ENCODE results near the gene MKRN2. TPM values are rescaled to one million over a fixed set of nuclear protein-coding genes. Genes with fewer than 3 reads are reported as not detected.

MKRN2 gene, protein sequence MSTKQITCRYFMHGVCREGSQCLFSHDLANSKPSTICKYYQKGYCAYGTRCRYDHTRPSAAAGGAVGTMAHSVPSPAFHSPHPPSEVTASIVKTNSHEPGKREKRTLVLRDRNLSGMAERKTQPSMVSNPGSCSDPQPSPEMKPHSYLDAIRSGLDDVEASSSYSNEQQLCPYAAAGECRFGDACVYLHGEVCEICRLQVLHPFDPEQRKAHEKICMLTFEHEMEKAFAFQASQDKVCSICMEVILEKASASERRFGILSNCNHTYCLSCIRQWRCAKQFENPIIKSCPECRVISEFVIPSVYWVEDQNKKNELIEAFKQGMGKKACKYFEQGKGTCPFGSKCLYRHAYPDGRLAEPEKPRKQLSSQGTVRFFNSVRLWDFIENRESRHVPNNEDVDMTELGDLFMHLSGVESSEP
- 10 to 100 TPM; 32.9 to 34.5 TPM for total RNA-seq

DNA sequence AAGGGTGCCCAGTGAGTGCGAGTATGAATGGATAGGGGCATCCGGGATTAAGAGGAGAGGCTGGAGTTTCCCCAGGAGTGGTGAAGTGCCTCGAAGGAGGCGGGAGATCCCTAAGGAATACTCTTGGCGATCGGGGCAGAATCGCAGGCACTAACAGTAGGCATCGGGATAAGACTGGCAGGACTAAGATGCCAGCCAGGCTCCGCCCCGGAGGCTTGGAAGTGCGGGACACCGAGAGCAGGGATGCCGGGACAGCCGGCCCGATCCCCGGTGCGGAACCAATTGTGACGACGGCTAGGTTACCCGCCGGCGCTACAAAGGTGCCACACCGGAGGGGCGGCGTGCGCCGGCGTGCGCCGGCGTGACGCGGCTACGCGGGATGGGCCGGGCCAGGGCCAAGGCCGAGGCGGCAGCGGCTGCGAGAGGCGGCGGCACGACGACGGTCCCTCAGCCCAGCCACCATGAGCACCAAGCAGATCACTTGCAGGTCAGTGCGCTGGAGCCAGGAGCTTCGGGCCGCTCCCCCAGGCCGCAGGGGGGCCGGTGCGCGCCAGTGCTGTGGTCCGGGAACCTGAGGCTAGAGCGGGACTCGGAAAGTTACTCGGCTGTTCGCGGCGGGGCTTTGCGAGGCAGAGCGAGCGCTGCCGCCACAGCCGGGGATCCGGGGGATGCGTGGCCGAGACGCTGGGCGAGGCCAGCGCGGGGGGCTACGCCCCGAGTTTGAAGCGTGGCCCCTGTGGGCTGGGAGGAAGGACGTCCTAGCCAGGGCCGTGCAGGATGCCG, at the start of gene MKRN2:
MKRN2 (plus strand) TSS at position 398 of the 783 bp plus-strand sequence; CDS start at position 462, 64 bp downstream.
- peak within 1 kb of the TSS; percentile 78 for H3K4me3 Mint-ChIP-seq
- intact Hi-C loops (cut with micrococcal nuclease): loop anchor here (1.0 to 10.0 kb wide), 4 partner anchors 73 to 712 kb away; partner anchors contain the start of genes RAF1, RPL32, TAMM41 and TSEN2
- H3K9me3 Mint-ChIP-seq: no peaks in the 10 kb centered on the region
- H3K27me3 Mint-ChIP-seq (ENCODE audit: low read depth): peaks cover 24% of the 10 kb centered on the region
- peaks cover 48% of the 10 kb centered on the region for H3K4me1 Mint-ChIP-seq (ENCODE audit: low read depth)
- CTCF ChIA-PET: interaction anchor here (1.0 kb wide), 1 partner anchor 164 kb away, joined by 3 read pairs; no protein-coding TSS in a partner anchor
- peak within 1 kb of the TSS; percentile 88 for H3K27ac Mint-ChIP-seq
- peak; percentile 83 for DNase-seq
- no peaks in the 10 kb centered on the region for H3K36me3 Mint-ChIP-seq (ENCODE audit: low read depth)

DNA sequence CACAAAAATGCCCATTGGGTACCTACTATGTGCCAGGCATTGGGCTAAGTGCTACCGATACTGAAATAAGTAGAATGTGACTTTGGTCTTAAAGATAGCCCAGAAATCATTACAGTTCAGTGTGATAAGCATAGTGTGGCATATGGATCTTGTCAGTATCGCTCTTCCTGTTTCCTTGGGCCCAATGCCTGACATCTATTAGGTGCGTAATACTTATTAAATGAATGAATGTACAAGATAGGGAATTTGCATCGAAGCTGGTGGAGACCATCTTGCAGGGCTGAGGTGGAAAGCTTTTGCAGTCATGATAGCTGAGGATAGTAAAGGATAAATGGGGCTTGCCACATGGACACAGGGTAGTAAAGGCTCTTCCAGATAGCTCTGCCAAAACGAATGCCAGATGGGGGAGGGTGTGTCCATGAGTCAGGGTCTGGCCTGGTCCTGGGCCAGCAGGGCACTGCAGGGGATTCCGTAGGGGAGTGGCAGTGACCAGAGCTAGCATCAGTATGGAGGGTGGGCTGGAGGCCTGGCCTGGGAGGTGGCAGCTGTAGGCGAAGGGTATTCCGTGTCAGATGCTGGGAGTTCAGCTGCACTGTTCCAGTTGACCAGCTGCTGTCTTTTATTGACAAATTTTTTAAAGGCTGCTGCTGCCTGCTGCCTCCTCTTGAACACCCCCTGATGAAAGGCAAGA, 49.2 kb upstream of the MKRN2 start:
- no peak for DNase-seq
- intact Hi-C loops (cut with micrococcal nuclease): no loop called here
- Mint-ChIP-seq H3K4me1 (ENCODE audit: low read depth) (no peaks in the 10 kb centered on the region), H3K27me3 (ENCODE audit: low read depth) (no peaks in the 10 kb centered on the region), H3K27ac (no peak overlapping the region), H3K9me3 (no peaks in the 10 kb centered on the region), H3K4me3 (no peak overlapping the region), H3K36me3 (ENCODE audit: low read depth) (peaks cover 33% of the 10 kb centered on the region)
- CTCF ChIA-PET: no interaction called here

DNA sequence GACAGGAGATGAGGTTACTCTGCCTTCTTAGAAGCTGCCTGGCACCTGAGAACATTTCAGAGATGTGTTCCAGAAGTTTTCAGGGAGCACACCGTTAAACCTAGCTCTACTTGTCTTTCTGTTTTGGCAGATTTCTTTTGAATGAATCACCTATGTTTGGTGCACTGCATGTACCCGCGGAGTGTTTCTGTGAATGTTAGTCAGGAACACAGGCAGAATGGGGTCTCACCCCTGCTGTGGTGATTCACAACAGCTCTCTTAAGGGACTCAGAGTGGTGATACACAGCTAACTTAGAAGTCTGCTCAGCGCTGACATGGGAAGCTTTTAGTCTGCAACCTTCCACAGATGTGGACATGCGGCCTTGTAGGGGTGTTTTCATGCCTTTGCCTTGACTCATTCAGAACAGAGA, 48.6 kb upstream of the MKRN2 start:
- CTCF ChIA-PET: no interaction called here
- Mint-ChIP-seq H3K27me3 (ENCODE audit: low read depth) (no peaks in the 10 kb centered on the region), H3K36me3 (ENCODE audit: low read depth) (peaks cover 30% of the 10 kb centered on the region), H3K4me1 (ENCODE audit: low read depth) (no peaks in the 10 kb centered on the region), H3K9me3 (no peaks in the 10 kb centered on the region), H3K27ac (no peak overlapping the region), H3K4me3 (no peak overlapping the region)
- no peak for DNase-seq
- intact Hi-C loops (cut with micrococcal nuclease): no loop called here

DNA sequence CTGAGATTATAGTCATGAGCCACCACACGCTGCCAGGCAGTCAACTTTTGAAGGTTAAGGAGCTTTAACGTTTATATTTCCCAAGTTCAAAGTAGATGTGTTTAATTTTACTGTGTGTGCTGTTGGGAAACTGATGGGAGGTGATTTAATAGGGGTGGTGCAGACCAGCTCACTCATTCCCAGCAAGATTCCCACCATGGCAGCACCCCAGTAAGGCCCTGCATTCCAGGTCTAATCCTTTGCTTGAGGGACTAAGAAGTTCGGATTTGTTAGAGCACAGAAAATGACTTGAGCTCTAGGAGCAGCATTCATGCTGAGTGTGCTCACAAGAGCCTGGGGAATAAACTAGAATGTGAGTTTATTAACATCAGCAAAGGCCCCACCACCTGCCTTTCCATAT, 47.4 kb upstream of the MKRN2 start:
- intact Hi-C loops (cut with micrococcal nuclease): no loop called here
- H3K4me1 Mint-ChIP-seq (ENCODE audit: low read depth): no peaks in the 10 kb centered on the region

DNA sequence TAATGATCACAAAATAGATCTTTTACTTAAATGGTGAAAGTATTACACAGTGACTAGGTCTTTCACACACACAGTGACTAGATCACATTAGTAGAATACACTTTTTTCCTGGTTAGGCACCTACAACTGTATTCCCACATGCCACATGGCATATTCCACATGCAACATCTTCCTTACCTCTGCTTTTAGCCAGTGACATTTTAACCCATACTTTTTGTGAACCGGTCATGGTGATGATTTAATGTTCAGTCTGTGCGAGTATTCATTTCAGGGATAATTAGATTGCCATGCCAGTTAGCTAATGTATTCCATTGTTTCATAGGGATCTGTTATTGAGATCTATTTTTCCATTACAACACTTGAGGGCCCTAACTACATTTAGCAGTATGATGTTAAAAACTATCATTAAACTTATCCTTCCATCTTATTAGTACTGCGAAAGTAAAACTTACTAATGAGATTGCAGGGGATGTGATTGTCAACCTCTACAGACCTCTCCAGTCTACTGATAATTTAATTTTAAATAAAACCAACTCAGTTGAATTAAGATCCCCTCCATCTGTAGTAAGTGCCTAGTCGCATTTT, 44.3 kb upstream of the MKRN2 start:
- Mint-ChIP-seq H3K36me3 (ENCODE audit: low read depth) (peaks cover 23% of the 10 kb centered on the region), H3K27ac (no peak overlapping the region), H3K27me3 (ENCODE audit: low read depth) (no peaks in the 10 kb centered on the region), H3K4me1 (ENCODE audit: low read depth) (no peaks in the 10 kb centered on the region), H3K9me3 (no peaks in the 10 kb centered on the region), H3K4me3 (no peak overlapping the region)
- intact Hi-C loops (cut with micrococcal nuclease): no loop called here
- CTCF ChIA-PET: no interaction called here
- DNase-seq: no peak

More for the DNA sequence above, 47.4 kb upstream of the MKRN2 start:
- Mint-ChIP-seq H3K27ac (no peak overlapping the region), H3K36me3 (ENCODE audit: low read depth) (peaks cover 23% of the 10 kb centered on the region), H3K9me3 (no peaks in the 10 kb centered on the region), H3K27me3 (ENCODE audit: low read depth) (no peaks in the 10 kb centered on the region), H3K4me3 (no peak overlapping the region)
- no peak for DNase-seq
- CTCF ChIA-PET: no interaction called here

DNA sequence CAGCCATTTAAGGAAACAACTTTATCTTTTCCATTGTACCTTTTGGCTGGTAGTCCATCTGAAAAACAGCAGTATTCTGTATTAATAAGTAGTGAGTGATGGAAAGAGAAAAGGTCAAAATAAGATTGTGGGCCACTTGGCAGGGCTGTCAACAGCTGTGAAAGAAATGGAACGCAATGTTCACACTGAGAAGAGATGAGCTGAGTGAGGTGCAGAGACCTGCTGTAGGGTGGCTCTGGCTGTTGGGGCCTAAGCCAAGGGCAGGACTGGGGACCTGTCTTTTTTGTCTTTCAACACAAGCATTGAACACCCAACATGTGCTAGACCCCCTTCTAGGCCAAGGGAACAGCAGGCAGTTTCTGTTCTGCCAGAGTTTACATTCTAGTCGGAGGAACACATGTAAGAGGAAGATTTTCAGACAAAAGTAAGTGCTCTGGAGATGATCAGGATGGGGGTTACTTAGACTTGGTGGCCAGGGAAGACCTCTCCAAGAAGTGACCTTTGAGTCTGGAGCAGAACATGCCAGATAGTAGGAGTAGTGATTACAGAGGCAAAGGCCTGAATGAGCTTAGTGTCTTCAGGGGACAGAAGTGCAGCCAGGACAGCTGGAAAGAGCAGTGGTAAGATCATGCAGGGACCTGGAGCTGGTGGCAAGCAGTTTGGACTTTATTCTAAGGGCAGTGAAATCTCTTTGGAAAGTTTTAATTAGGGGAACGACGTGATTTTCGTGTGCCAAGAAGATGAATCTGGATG, 43.0 kb upstream of the MKRN2 start:
- no peaks in the 10 kb centered on the region for H3K9me3 Mint-ChIP-seq
- H3K36me3 Mint-ChIP-seq (ENCODE audit: low read depth): peaks cover 15% of the 10 kb centered on the region
- no peaks in the 10 kb centered on the region for H3K4me1 Mint-ChIP-seq (ENCODE audit: low read depth)
- CTCF ChIA-PET: no interaction called here
- DNase-seq: no peak
- H3K27ac Mint-ChIP-seq: no peak overlapping the region
- intact Hi-C loops (cut with micrococcal nuclease): no loop called here
- no peak overlapping the region for H3K4me3 Mint-ChIP-seq
- H3K27me3 Mint-ChIP-seq (ENCODE audit: low read depth): no peaks in the 10 kb centered on the region

DNA sequence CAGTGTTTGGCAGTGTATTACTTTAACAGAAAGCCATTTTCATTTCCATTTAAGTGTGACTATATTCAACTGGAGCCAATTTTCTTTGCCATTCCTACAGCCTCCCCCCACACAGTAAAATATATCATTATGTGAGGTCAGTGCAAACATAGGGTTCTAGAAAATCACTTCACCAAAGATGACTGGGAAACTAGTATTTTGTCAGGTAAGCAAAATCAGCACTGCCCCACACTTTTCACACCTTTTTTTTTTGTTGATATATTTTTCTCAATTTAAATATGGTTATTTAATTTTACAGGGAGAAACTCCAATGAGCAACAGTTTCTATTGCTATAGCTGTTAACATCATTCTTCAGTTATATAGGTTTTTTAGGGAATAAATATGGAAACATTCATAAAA, 41.3 kb upstream of the MKRN2 start:
- Mint-ChIP-seq H3K4me1 (ENCODE audit: low read depth) (no peaks in the 10 kb centered on the region), H3K4me3 (no peak overlapping the region), H3K27ac (no peak overlapping the region), H3K27me3 (ENCODE audit: low read depth) (no peaks in the 10 kb centered on the region), H3K9me3 (no peaks in the 10 kb centered on the region), H3K36me3 (ENCODE audit: low read depth) (peaks cover 20% of the 10 kb centered on the region)
- no peak for DNase-seq
- intact Hi-C loops (cut with micrococcal nuclease): no loop called here
- CTCF ChIA-PET: interaction anchor here (0.7 to 1.6 kb wide), 2 partner anchors 22 to 36 kb away, joined by 3 to 5 read pairs; no protein-coding TSS in a partner anchor

DNA sequence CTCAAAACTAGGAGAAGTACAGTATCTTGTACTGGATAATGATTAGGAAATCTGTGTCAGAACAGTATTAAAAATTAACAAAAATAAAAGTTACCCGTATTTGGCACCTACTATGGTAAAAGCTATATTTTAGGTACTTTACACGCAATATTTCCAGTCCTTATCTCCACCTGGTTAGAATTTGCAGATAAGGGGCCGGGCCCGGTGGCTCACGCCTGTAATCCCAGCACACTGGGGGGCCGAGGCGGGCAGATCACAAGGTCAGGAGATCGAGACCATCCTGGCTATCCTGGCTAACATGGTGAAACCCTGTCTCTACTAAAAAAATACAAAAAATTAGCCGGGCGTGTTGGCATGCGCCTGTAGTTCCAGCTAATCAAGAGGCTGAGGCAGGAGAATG, 40.0 kb upstream of the MKRN2 start:
- no peak for DNase-seq
- Mint-ChIP-seq H3K9me3 (no peaks in the 10 kb centered on the region), H3K27ac (no peak overlapping the region), H3K4me3 (no peak overlapping the region), H3K27me3 (ENCODE audit: low read depth) (no peaks in the 10 kb centered on the region), H3K36me3 (ENCODE audit: low read depth) (peaks cover 25% of the 10 kb centered on the region), H3K4me1 (ENCODE audit: low read depth) (no peaks in the 10 kb centered on the region)
- intact Hi-C loops (cut with micrococcal nuclease): no loop called here
- CTCF ChIA-PET: interaction anchor here (0.7 kb wide), 1 partner anchor 194 kb away, joined by 3 read pairs; no protein-coding TSS in a partner anchor

DNA sequence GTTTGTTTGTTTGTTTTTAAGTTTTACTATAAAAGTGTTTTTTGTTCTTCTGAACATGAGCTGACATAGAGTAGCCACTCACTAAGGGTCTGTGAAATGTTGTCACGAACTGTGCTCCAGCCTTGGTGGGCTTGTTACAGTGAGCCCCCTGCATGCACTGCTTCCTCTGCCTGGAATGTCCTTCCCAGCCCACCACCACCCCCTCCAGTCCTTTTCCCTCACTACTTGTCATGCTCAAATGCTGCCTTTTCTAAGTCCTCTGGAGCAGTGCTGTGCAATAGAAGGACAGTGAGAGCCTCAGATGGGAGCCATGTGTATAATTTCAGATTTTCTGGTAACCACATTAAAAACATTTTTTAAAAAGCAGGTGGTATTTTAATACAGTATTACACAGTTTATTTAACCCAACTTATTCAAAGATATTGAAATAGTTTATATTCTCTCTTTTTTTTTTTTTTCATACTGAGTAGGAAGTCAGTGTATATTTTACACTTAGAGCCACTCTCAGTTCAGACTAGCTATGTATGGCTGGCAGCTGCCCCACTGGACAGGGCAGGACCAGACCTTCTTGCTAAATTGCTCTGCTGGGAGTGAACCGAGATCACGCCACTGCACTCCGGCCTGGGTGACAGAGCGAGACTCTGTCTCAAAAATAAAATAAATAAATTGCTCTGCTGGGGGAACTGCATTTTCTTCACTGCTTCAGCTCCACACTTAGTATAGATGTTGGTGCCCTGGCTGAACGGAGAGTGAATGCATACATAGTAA, 38.4 kb upstream of the MKRN2 start:
- intact Hi-C loops (cut with micrococcal nuclease): no loop called here
- CTCF ChIA-PET: no interaction called here
- H3K9me3 Mint-ChIP-seq: no peaks in the 10 kb centered on the region
- H3K4me1 Mint-ChIP-seq (ENCODE audit: low read depth): no peaks in the 10 kb centered on the region
- H3K27ac Mint-ChIP-seq: no peak overlapping the region
- H3K4me3 Mint-ChIP-seq: no peak overlapping the region
- H3K36me3 Mint-ChIP-seq (ENCODE audit: low read depth): peaks cover 32% of the 10 kb centered on the region
- no peak for DNase-seq
- no peaks in the 10 kb centered on the region for H3K27me3 Mint-ChIP-seq (ENCODE audit: low read depth)

DNA sequence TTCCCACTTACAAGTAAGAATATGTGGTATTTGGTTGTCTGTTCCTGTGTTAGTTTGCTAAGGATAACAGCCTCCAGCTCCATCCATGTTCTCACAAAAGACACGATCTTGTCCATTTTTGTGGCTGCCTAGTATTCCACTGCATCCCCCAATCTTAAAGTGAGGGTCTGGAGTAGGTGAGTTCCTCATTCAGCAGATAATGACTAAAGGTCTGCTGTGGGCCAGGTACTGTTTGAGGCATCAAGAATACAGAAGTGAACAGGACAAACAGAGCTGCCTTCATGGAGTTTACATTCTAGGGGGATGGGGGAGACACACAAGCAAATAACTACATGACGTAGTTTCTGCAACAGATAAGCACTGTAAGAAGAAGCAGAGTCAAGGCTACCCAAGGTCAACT, 35.9 kb upstream of the MKRN2 start:
- DNase-seq: no peak
- no peak overlapping the region for H3K4me3 Mint-ChIP-seq
- H3K27me3 Mint-ChIP-seq (ENCODE audit: low read depth): no peaks in the 10 kb centered on the region
- no peaks in the 10 kb centered on the region for H3K4me1 Mint-ChIP-seq (ENCODE audit: low read depth)
- peaks cover 30% of the 10 kb centered on the region for H3K36me3 Mint-ChIP-seq (ENCODE audit: low read depth)
- CTCF ChIA-PET: no interaction called here
- intact Hi-C loops (cut with micrococcal nuclease): no loop called here
- H3K9me3 Mint-ChIP-seq: no peaks in the 10 kb centered on the region
- H3K27ac Mint-ChIP-seq: no peak overlapping the region

DNA sequence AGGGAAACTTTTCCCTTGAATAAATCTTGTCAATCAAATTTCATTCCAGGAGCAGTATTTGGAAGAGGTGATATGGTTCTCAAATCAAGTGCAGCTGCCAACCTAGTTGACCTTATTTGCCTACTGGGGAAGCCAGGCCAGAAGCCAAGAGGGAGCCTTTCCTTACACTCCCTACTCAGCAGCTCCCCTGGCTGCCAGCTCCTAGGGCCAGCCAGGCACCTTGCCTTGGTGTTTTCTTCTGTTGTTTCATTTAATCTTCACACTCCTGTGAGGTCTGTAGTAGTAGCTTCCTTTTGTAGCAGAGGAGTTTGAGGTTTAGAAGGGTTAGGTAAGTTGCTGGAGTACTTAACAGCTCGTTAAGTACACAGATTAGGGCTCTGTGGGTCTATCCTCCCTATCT, 34.2 kb upstream of the MKRN2 start:
- CTCF ChIA-PET: interaction anchor here (0.7 kb wide), 1 partner anchor 153 kb away, joined by 3 read pairs; no protein-coding TSS in a partner anchor
- Mint-ChIP-seq H3K36me3 (ENCODE audit: low read depth) (peaks cover 36% of the 10 kb centered on the region), H3K9me3 (no peaks in the 10 kb centered on the region), H3K4me3 (no peak overlapping the region), H3K4me1 (ENCODE audit: low read depth) (no peaks in the 10 kb centered on the region), H3K27me3 (ENCODE audit: low read depth) (no peaks in the 10 kb centered on the region), H3K27ac (no peak overlapping the region)
- intact Hi-C loops (cut with micrococcal nuclease): no loop called here
- DNase-seq: no peak

Measured in activated naive CD4-positive, alpha-beta T cell treated with anti-CD3 and anti-CD28 coated beads for 36 hours (primary cell).